Measurements from ENCODE around the gene RABGAP1L. TPM values are rescaled to one million over a fixed set of nuclear protein-coding genes. Genes with fewer than 3 reads are reported as not detected.

Gene RABGAP1L
- polyA plus RNA-seq, 3 donors, result 35.2 to 75.3 (median 63.3) TPM

DNA sequence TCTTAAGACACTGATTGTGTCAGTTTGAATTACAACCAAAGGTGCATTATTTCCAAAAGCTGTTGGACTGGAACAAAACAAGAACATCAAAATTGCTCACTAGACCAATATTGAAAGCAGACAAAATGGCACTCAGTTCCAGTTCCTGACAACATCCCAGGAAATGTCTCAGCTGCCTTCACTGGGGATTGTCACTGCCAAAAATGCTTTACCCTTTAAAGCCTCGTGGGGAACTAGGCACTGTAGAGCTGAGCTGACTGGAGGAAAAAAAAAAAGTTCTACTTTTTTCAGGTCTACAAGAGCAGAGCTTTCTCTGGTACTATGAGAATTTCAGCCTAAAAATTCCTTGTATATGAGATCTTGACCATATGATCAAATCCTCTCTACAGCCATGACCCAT, 310.4 kb downstream of the RABGAP1L start:
- no peak overlapping the region for H3K4me3 Mint-ChIP-seq
- no peaks in the 10 kb centered on the region for H3K79me2 ChIP-seq (ENCODE audit: insufficient read depth, low read length)
- H3K36me3 ChIP-seq (replicated peaks in 1 of 2; ENCODE audit: control insufficient read depth in 1 of 2, insufficient read depth in 2 of 2, low read length in 2 of 2), result no peaks in the 10 kb centered on the region
- H3K4me1 ChIP-seq (ENCODE audit: control insufficient read depth in 1 of 2, insufficient read depth in 2 of 2, low read length in 2 of 2), result no peaks in the 10 kb centered on the region
- H3K9ac ChIP-seq (ENCODE audit: insufficient read depth, low read length, poor library complexity, severe bottlenecking), result no peak overlapping the region
- WGBS (ENCODE audit: insufficient coverage), result no CpG with 5 or more reads among the region's 1 CpG
- H3K4me3 ChIP-seq (replicated peaks in 1 of 3; ENCODE audit: low read depth in 2 of 3, low read length in 3 of 3), result no peak overlapping the region
- peaks cover 0 to 3% of the 10 kb centered on the region in 2 donors for H3K36me3 Mint-ChIP-seq
- intact Hi-C loops (cut with micrococcal nuclease), result no loop called here
- TF ChIP-seq, protein P1, sequence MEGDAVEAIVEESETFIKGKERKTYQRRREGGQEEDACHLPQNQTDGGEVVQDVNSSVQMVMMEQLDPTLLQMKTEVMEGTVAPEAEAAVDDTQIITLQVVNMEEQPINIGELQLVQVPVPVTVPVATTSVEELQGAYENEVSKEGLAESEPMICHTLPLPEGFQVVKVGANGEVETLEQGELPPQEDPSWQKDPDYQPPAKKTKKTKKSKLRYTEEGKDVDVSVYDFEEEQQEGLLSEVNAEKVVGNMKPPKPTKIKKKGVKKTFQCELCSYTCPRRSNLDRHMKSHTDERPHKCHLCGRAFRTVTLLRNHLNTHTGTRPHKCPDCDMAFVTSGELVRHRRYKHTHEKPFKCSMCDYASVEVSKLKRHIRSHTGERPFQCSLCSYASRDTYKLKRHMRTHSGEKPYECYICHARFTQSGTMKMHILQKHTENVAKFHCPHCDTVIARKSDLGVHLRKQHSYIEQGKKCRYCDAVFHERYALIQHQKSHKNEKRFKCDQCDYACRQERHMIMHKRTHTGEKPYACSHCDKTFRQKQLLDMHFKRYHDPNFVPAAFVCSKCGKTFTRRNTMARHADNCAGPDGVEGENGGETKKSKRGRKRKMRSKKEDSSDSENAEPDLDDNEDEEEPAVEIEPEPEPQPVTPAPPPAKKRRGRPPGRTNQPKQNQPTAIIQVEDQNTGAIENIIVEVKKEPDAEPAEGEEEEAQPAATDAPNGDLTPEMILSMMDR (IDR thresholded peaks at IDR 0.05), result no peak
- H3K9me3 ChIP-seq (replicated peaks in 1 of 2; ENCODE audit: control insufficient read depth in 1 of 2, insufficient read depth in 1 of 2, low read length in 2 of 2), result no peaks in the 10 kb centered on the region
- H3K4me2 ChIP-seq (replicated peaks; ENCODE audit: extremely low read depth, low read length, poor library complexity, severe bottlenecking), result no peak overlapping the region
- H2AFZ ChIP-seq (ENCODE audit: insufficient read depth, low read depth, low read length, poor library complexity, severe bottlenecking), result no peak overlapping the region
- H3K27me3 Mint-ChIP-seq (ENCODE audit: low read depth in 3 of 3), result peaks cover 0 to 4% (median 0%) of the 10 kb centered on the region in 3 donors
- H3K27me3 ChIP-seq (ENCODE audit: control insufficient read depth in 2 of 2, insufficient read depth in 2 of 2, low read length in 2 of 2), result no peaks in the 10 kb centered on the region
- no peak overlapping the region for H3K27ac ChIP-seq (ENCODE audit: low read depth in 1 of 2, low read length in 2 of 2)
- DNase-seq, result no peak
- peak overlapping the region in 1 of 7 donors; percentile 63 for H3K27ac Mint-ChIP-seq
- H3K9me3 Mint-ChIP-seq, result no peaks in the 10 kb centered on the region
- H4K20me1 ChIP-seq (ENCODE audit: insufficient read depth, low read length), result no peaks in the 10 kb centered on the region
- H3K4me1 Mint-ChIP-seq, result no peaks in the 10 kb centered on the region

DNA sequence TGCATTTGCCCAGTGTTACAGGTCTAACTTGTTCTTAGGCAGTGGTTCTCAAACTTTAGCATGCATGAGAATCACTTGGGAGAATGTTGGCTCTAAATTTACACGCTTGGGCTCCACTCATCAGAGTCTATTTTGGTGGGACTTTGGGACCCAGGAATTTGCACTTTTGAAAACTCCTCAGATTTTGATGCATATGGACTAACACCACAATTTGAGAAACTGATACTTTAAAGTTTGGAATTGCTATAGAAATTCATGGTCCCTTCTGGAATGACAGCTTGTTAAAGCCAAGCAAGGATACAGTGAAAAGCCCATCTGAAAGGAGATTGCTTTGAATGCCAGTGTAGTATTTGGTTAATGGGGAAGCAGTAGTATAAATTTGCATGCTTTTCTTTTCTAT, 320.0 kb downstream of the RABGAP1L start:
- no peaks in the 10 kb centered on the region for H3K4me1 ChIP-seq (ENCODE audit: control insufficient read depth in 1 of 2, insufficient read depth in 2 of 2, low read length in 2 of 2)
- no peaks in the 10 kb centered on the region for H3K36me3 Mint-ChIP-seq

More for the DNA sequence above, 320.0 kb downstream of the RABGAP1L start:
- Mint-ChIP-seq H3K4me3 (no peak overlapping the region), H3K27ac (no peak overlapping the region), H3K9me3 (no peaks in the 10 kb centered on the region), H3K27me3 (ENCODE audit: low read depth in 3 of 3) (no peaks in the 10 kb centered on the region), H3K4me1 (no peaks in the 10 kb centered on the region)
- no CpG with 5 or more reads among the region's 1 CpG for WGBS (ENCODE audit: insufficient coverage)
- Histone ChIP-seq H3K27ac (ENCODE audit: low read depth in 1 of 2, low read length in 2 of 2) (no peak overlapping the region), H4K20me1 (ENCODE audit: insufficient read depth, low read length) (no peaks in the 10 kb centered on the region), H3K27me3 (ENCODE audit: control insufficient read depth in 2 of 2, insufficient read depth in 2 of 2, low read length in 2 of 2) (no peaks in the 10 kb centered on the region), H2AFZ (ENCODE audit: insufficient read depth, low read depth, low read length, poor library complexity, severe bottlenecking) (no peak overlapping the region), H3K36me3 (replicated peaks in 1 of 2; ENCODE audit: control insufficient read depth in 1 of 2, insufficient read depth in 2 of 2, low read length in 2 of 2) (no peaks in the 10 kb centered on the region), H3K4me3 (replicated peaks in 1 of 3; ENCODE audit: low read depth in 2 of 3, low read length in 3 of 3) (no peak overlapping the region), H3K79me2 (ENCODE audit: insufficient read depth, low read length) (no peaks in the 10 kb centered on the region), H3K9me3 (replicated peaks in 1 of 2; ENCODE audit: control insufficient read depth in 1 of 2, insufficient read depth in 1 of 2, low read length in 2 of 2) (no peaks in the 10 kb centered on the region), H3K4me2 (replicated peaks; ENCODE audit: extremely low read depth, low read length, poor library complexity, severe bottlenecking) (no peak overlapping the region), H3K9ac (ENCODE audit: insufficient read depth, low read length, poor library complexity, severe bottlenecking) (no peak overlapping the region)
- intact Hi-C loops (cut with micrococcal nuclease), result no loop called here
- TF ChIP-seq, protein P1 (IDR thresholded peaks at IDR 0.05), result no peak
- DNase-seq, result no peak

All from CD14-positive monocyte (primary cell).